Stimulated activated memory B cell treated with anti-CD40 and anti-IgM and Interleukin-4, amounts not matched to agents 10 μg/mL and 1 μg/mL and 100 μg/mL, for 72 hours (primary cell): Measurements from ENCODE around the gene CDK5RAP3.
"Not testable (repeated sequence)": the region's sequence is repeated elsewhere in the genome, so short reads cannot be mapped to it uniquely, and the experiment has no call there.

Experiments
- ATAC-seq: fragments of 150-1000 bp; cut with Tn5 transposase; 2 replicates; pipeline ENCODE4 v1.10.0; 2021
- H3K27ac Mint-ChIP-seq: one replicate; pipeline ENCODE4 v1.8.0; 2022; ENCODE audit warnings: mild to moderate bottlenecking, mixed read lengths
- H3K27me3 Mint-ChIP-seq: one replicate; pipeline ENCODE4 v1.8.0; 2022; ENCODE audit warnings: mixed read lengths
- H3K36me3 Mint-ChIP-seq: one replicate; pipeline ENCODE4 v1.8.0; 2022; ENCODE audit warnings: mixed read lengths
- H3K4me1 Mint-ChIP-seq: one replicate; pipeline ENCODE4 v1.8.0; 2022; ENCODE audit warnings: mixed read lengths
- H3K4me3 Mint-ChIP-seq: one replicate; pipeline ENCODE4 v1.8.0; 2022; ENCODE audit warnings: mild to moderate bottlenecking, moderate library complexity, mixed read lengths
- H3K9me3 Mint-ChIP-seq: one replicate; pipeline ENCODE4 v1.8.0; 2022; ENCODE audit warnings: mixed read lengths

Gene CDK5RAP3

DNA sequence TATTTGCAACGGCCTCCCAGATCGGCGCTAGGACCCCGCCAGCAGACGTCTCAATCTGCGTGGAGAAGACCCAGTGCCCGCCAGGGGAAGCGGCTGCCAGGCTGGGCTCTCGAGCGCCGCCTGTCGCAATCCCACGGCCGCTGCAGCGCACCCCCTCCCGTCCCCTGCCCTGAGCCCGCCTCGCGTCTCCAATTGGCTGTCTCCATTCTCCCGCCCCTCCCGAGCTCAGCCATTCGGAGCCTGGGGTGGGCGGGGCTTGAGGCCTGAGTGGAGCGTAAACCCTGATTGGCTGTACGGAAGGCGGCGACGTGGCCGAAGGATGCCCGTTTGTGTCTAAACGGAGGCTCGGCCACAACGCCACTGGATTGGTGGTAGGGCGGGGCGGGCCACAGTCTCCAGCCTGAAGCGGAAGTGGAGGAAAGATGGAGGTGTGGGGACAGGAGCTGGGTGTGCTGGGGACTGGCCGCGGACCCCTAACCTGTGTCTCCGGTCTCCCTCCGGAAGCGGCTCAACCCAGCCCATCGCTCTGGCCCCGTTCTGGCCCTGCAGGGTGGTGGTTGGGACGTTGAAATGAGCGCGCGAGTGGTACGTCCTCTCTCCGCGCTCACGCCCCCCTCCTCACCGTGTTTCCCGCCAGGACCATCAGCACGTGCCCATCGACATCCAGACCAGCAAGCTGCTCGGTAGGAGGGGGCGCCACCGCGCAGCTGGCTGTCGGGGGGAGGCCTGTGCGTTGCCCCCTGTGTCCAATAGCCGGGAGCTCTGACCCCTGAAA is at the start of gene CDK5RAP3:
Gene CDK5RAP3 (plus strand): TSS at position 389 of the 775 bp plus-strand sequence. CDS start 34 bp downstream, at position 423.
- peaks cover 12% of the 10 kb centered on the region for H3K4me1 Mint-ChIP-seq
- ATAC-seq: peak; percentile 100
- peak within 1 kb of the TSS; percentile 81 for H3K4me3 Mint-ChIP-seq
- no peaks in the 10 kb centered on the region for H3K27me3 Mint-ChIP-seq
- H3K27ac Mint-ChIP-seq: peak within 1 kb of the TSS; percentile 77
- H3K9me3 Mint-ChIP-seq: no peaks in the 10 kb centered on the region
- H3K36me3 Mint-ChIP-seq: peaks cover 21% of the 10 kb centered on the region

GRCh38 chr17:47924785-47925677 is 45.9 kb upstream of the CDK5RAP3 start:
- no peaks in the 10 kb centered on the region for H3K9me3 Mint-ChIP-seq
- ATAC-seq: no peak
- H3K4me1 Mint-ChIP-seq: peaks cover 6% of the 10 kb centered on the region
- no peak overlapping the region for H3K4me3 Mint-ChIP-seq
- no peaks in the 10 kb centered on the region for H3K27me3 Mint-ChIP-seq
- H3K36me3 Mint-ChIP-seq: peaks cover 63% of the 10 kb centered on the region
- no peak overlapping the region for H3K27ac Mint-ChIP-seq

DNA sequence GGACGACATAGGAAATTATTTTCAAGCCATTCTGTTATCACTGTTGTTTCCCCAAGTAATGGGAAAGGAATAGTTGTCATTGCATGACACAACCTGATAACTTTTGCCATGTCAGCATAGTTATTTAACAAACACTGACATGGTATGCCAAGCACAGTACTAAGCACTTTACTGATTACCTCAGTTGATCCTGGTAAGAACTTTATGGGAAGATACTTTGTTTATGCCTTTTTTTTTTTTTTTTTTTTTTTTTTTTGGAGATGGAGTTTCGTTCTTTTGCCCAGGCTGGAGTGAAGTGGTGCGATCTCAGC is 45.3 kb upstream of the CDK5RAP3 start:
- peaks cover 5% of the 10 kb centered on the region for H3K4me1 Mint-ChIP-seq
- peaks cover 67% of the 10 kb centered on the region for H3K36me3 Mint-ChIP-seq
- no peaks in the 10 kb centered on the region for H3K27me3 Mint-ChIP-seq
- no peak for ATAC-seq
- H3K27ac Mint-ChIP-seq: no peak overlapping the region
- H3K4me3 Mint-ChIP-seq: no peak overlapping the region
- no peaks in the 10 kb centered on the region for H3K9me3 Mint-ChIP-seq

DNA sequence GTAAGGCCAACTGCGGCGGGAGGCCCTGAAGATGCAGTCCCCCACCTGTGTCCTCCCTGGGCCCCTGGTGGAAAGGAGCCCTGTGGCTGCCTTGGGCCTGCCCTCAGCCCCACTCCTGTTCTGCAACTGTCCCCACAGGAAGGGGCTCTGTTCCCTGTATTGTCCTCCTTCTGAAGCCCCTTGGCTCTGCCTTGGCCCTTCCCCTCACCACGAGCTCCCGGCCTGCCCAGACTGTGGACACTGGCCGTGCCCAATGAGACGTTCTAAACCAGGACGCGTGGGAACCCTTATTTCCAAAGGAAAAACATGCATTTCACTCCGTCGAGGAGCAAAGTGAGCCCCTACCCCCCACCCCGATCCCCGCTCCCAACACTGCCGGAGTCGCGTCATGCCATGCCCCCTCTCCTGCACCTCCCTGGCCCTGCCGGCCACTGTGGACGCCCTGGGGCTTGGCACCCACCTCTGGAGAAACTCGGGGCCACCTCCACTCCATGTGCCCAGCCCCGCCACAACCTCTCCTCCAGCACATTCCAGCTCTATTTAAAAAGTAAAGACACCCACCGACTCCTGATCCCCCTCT is 43.0 kb upstream of the CDK5RAP3 start:
- no peak overlapping the region for H3K27ac Mint-ChIP-seq
- no peaks in the 10 kb centered on the region for H3K4me1 Mint-ChIP-seq
- H3K9me3 Mint-ChIP-seq: no peaks in the 10 kb centered on the region
- no peaks in the 10 kb centered on the region for H3K27me3 Mint-ChIP-seq
- no peak overlapping the region for H3K4me3 Mint-ChIP-seq
- peaks cover 60% of the 10 kb centered on the region for H3K36me3 Mint-ChIP-seq
- no peak for ATAC-seq

DNA sequence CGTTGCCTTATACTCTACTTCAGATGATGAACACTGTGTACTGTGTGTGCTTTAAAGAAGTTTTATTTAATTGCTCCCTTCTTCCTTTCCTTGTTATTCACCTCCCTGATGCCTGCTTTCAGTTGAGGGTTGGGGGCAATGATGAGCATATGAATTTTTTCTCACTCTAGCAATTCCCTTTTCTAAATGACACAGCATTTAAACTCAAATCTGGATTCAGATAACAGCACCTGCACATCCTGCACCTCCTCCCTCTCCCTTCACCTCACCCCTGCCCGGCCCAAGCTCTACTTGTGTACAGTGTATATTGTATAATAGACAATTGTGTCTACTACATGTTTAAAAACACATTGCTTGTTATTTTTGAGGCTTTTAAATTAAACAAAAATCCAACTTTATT is 42.5 kb upstream of the CDK5RAP3 start:
- H3K4me1 Mint-ChIP-seq: peaks cover 5% of the 10 kb centered on the region
- no peak overlapping the region for H3K27ac Mint-ChIP-seq
- ATAC-seq: no peak
- no peak overlapping the region for H3K4me3 Mint-ChIP-seq
- peaks cover 54% of the 10 kb centered on the region for H3K36me3 Mint-ChIP-seq
- H3K27me3 Mint-ChIP-seq: no peaks in the 10 kb centered on the region
- no peaks in the 10 kb centered on the region for H3K9me3 Mint-ChIP-seq

DNA sequence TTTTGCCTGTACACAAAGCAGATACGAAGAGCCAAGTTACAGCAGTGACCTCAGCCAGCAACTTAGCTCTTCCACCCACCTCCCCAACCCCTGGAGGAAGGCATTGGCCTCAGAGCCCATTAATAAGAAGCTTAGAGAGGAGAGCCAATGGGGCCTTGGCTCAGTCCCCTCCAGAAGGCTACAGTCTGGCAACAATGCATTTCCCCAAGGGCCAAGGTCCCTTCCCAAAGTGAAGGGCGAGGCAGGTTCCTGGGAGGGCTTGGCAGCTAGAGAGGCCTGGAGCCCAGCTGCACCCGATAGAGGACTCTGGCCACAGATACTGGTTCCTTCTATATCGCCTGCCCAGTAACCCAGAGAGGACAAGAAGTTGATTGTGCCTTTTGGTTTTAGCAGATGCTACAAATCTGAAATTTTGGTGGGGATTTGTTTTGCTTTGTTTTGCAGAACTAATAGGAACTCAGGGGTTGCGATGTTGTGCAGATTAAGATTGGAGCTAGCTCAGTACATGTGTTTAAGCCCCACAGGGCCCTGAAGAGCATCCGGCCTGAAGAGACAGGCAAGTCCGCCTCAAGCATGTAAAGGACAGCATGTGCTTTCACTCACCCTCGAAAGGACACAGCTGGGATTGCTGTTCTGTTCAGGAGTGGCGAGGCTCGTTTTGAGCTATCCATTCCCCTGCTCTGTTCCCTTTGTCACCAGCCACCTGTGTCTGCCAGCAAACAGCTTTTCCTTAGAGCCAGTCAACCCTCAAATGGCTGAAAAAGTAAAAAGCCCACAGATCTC is 41.5 kb upstream of the CDK5RAP3 start:
- no peak overlapping the region for H3K4me3 Mint-ChIP-seq
- no peak overlapping the region for H3K27ac Mint-ChIP-seq

GRCh38 chr17:47931848-47932247 is 39.1 kb upstream of the CDK5RAP3 start:
- no peak for ATAC-seq
- Mint-ChIP-seq H3K9me3 (no peaks in the 10 kb centered on the region), H3K4me3 (no peak overlapping the region), H3K36me3 (peaks cover 30% of the 10 kb centered on the region), H3K27ac (no peak overlapping the region), H3K4me1 (peaks cover 9% of the 10 kb centered on the region), H3K27me3 (no peaks in the 10 kb centered on the region)

More for the DNA sequence above, 41.5 kb upstream of the CDK5RAP3 start:
- Mint-ChIP-seq H3K9me3 (no peaks in the 10 kb centered on the region), H3K4me1 (peaks cover 6% of the 10 kb centered on the region), H3K36me3 (peaks cover 45% of the 10 kb centered on the region), H3K27me3 (no peaks in the 10 kb centered on the region)
- ATAC-seq: no peak

DNA sequence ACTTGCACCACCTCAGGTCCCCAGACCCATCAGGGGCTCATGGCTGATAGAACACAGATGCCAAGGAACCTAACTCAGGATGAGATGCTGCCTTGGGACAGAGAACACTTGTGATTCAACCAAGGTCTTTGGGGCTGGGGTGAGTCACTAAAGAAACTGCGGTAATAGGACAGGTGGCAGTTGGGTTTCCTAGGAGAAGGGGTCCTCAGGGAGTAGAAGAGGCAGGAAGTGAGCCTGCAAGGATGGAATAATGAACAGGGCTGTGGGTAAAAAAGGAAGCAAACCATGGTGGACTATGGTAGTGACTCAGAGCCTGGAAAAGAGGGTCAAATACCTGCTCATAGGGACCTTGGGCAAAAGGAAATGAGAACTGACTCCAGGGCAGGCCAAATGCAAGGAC is 36.1 kb upstream of the CDK5RAP3 start:
- Mint-ChIP-seq H3K4me3 (no peak overlapping the region), H3K4me1 (peaks cover 19% of the 10 kb centered on the region), H3K27ac (no peak overlapping the region), H3K27me3 (no peaks in the 10 kb centered on the region), H3K9me3 (no peaks in the 10 kb centered on the region), H3K36me3 (peaks cover 10% of the 10 kb centered on the region)
- ATAC-seq: no peak

- H3K36me3 Mint-ChIP-seq, H3K27me3 Mint-ChIP-seq, H3K27ac Mint-ChIP-seq, H3K9me3 Mint-ChIP-seq, H3K4me3 Mint-ChIP-seq, ATAC-seq: not testable (repeated sequence)
- peaks cover 25% of the 10 kb centered on the region for H3K4me1 Mint-ChIP-seq
Measured at GRCh38 chr17:47935468-47935867, 35.4 kb upstream of the CDK5RAP3 start.

DNA sequence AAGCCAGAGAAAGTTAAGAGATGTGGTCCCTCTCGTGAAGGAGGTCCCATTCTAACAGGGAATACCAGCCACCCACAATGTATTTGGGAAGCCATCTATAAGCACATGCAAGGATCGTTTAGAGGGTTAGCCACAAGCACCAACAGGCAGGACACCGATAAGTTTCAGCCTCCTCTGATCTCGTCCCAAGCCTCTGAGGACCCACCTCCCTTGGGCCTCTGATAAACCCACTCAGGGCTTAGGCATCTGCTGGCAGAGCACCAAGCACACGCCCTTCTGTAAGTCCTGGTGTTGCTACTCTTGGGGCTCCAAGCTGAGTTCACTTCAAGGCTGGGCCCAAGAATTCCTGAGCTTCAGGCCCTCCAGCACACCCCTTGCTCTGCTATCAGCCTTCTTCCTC is 35.0 kb upstream of the CDK5RAP3 start:
- Mint-ChIP-seq H3K4me1 (peaks cover 30% of the 10 kb centered on the region), H3K9me3 (peaks cover 2% of the 10 kb centered on the region), H3K27me3 (no peaks in the 10 kb centered on the region), H3K27ac (no peak overlapping the region), H3K36me3 (peaks cover 2% of the 10 kb centered on the region), H3K4me3 (no peak overlapping the region)
- no peak for ATAC-seq

GRCh38 chr17:47937941-47938340 is 33.0 kb upstream of the CDK5RAP3 start:
- H3K4me3 Mint-ChIP-seq: no peak overlapping the region
- H3K4me1 Mint-ChIP-seq: peaks cover 43% of the 10 kb centered on the region
- peaks cover 4% of the 10 kb centered on the region for H3K36me3 Mint-ChIP-seq
- ATAC-seq: no peak
- peaks cover 4% of the 10 kb centered on the region for H3K9me3 Mint-ChIP-seq
- no peak overlapping the region for H3K27ac Mint-ChIP-seq
- no peaks in the 10 kb centered on the region for H3K27me3 Mint-ChIP-seq

DNA sequence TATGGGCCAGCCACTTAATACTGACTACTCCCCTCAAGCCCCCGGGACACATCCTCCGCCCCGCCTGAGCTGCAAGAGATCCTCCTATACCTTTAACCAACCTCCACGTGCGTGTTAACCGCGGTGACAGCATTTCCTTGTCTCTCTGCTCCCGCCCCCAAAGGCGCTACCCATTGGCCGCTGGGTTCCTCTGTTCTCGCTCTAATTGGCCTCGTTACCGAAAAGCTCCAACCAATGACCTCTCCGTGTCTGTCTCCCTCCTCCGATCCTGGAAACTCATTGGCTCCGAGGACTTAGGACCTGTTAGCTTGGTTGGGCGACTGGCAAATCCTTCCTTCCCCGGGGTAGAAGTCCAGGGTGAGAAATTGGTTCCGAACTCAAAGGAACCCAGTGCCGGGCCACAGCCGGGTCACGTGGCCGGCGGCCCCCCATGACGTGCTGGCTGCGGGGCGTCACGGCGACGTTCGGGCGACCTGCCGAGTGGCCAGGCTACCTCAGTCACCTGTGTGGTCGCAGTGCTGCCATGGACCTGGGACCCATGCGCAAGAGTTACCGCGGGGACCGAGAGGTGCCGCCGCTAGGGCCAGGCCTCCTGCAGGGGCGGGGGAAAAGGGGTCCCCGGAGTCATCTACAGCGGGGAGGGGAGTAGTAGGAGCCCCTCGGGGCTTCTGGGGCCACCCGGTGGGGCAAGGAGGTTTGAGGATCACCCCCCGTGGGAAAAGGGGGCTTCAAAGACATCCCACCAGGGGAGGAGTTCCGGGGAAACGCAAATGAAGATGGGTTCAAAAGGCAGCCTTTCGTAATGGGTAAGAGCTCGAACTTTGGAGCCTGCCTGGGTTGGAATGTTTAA is 29.4 kb upstream of the CDK5RAP3 start, which contains the start of gene PNPO:
Gene PNPO (plus strand): TSS at position 326 of the 850 bp plus-strand sequence. CDS start 105 bp downstream, at position 431.
- H3K9me3 Mint-ChIP-seq: peaks cover 4% of the 10 kb centered on the region
- no peaks in the 10 kb centered on the region for H3K27me3 Mint-ChIP-seq
- ATAC-seq: peak; percentile 98
- H3K4me1 Mint-ChIP-seq: peaks cover 61% of the 10 kb centered on the region
- peak within 1 kb of the TSS; percentile 86 for H3K4me3 Mint-ChIP-seq
- H3K36me3 Mint-ChIP-seq: peaks cover 16% of the 10 kb centered on the region
- H3K27ac Mint-ChIP-seq: peak within 1 kb of the TSS; percentile 88

GRCh38 chr17:47942096-47942510 is 28.8 kb upstream of the CDK5RAP3 start:
- no peaks in the 10 kb centered on the region for H3K27me3 Mint-ChIP-seq
- peak overlapping the region; percentile 86 for H3K4me3 Mint-ChIP-seq
- H3K36me3 Mint-ChIP-seq: peaks cover 16% of the 10 kb centered on the region
- H3K27ac Mint-ChIP-seq: peak overlapping the region; percentile 88
- peaks cover 4% of the 10 kb centered on the region for H3K9me3 Mint-ChIP-seq
- H3K4me1 Mint-ChIP-seq: peaks cover 56% of the 10 kb centered on the region
- no peak for ATAC-seq

GRCh38 chr17:47942568-47942967 is 28.3 kb upstream of the CDK5RAP3 start:
- ATAC-seq: no peak
- H3K36me3 Mint-ChIP-seq: peaks cover 16% of the 10 kb centered on the region
- peak overlapping the region; percentile 86 for H3K4me3 Mint-ChIP-seq
- no peaks in the 10 kb centered on the region for H3K27me3 Mint-ChIP-seq
- H3K27ac Mint-ChIP-seq: peak overlapping the region; percentile 88
- peaks cover 4% of the 10 kb centered on the region for H3K9me3 Mint-ChIP-seq
- peaks cover 55% of the 10 kb centered on the region for H3K4me1 Mint-ChIP-seq
